HepG2 (cell line): ENCODE measurements around the gene ZNF292. TPM values are rescaled to one million over a fixed set of nuclear protein-coding genes. Genes with fewer than 3 reads are reported as not detected.

Source experiments
- ATAC-seq: fragments of 200-7000 bp; cut with Tn5 transposase; 3 replicates; pipeline ENCODE4 v1.9.1; 2020; ENCODE audit warnings: mild to moderate bottlenecking, moderate library complexity
- BruUV-seq: library from RNA; stranded (reverse); fragments of 400-500 nt; replicated peaks from 2 replicates; lab custom pipeline; 2021; lab: Mats Ljungman, UMichigan
- CTCF ChIA-PET: fragments of 300-600 bp; formaldehyde crosslinking; extraction: SDS; loops from one replicate; lab custom pipeline; 2021; ENCODE audit warnings: low total read pairs, inconsistent platforms, low intra/inter-chr PET ratio; lab: Yijun Ruan, JAX
- POLR2A ChIA-PET: fragments of 350-600 bp; sonication (Branson Sonifier 250); formaldehyde crosslinking; loops from one replicate; lab custom pipeline; 2020; ENCODE audit warnings: antibody characterized with exemption, inconsistent platforms; lab: Yijun Ruan, JAX
- DNase-seq: peaks from one replicate; pipeline ENCODE4 v3.0.0-alpha.2; 2015; ENCODE audit warnings: low spot score
- FAIRE-seq: peaks from 3 replicates; lab custom pipeline; 2011; peaks lifted over from hg19 to GRCh38; lab: Jason Lieb, UNC
- H2AFZ ChIP-seq: one replicate; pipeline ENCODE4 v1.6.1; 2011; ENCODE audit warnings: low read length, inconsistent platforms
- H3K27ac ChIP-seq: fragments of 300-600 bp; 3 replicates; pipeline ENCODE4 v1.8.0; 2011; ENCODE audit warnings: mixed run types, mild to moderate bottlenecking, mixed read lengths, low read length, inconsistent platforms; ENCODE audit not compliant: insufficient read depth; ENCODE audit errors: extremely low read length
- H3K27me3 ChIP-seq, 2 experiments: fragments of 200-600 bp in 1 of 2; 2 replicates in 1 of 2; 3 replicates in 1 of 2; pipeline versions ENCODE4 v1.6.0 to v1.8.0; 2011; ENCODE audit warnings: low read length in 2 of 2, mild to moderate bottlenecking in 2 of 2, moderate library complexity in 2 of 2, inconsistent platforms in 1 of 2; ENCODE audit not compliant: insufficient read depth in 2 of 2, control insufficient read depth in 1 of 2
- H3K36me3 ChIP-seq, 2 experiments: fragments of 200-600 bp in 1 of 2; replicated peaks in 1 of 2; 2 replicates in 1 of 2; 3 replicates in 1 of 2; pipeline versions ENCODE4 v1.5.1 to v1.8.0; 2011; ENCODE audit warnings: low read length in 2 of 2, inconsistent platforms in 1 of 2; ENCODE audit not compliant: insufficient read depth in 2 of 2, control insufficient read depth in 1 of 2
- H3K4me1 ChIP-seq: 2 replicates; pipeline ENCODE4 v1.5.1; 2012; ENCODE audit warnings: low read length, inconsistent platforms; ENCODE audit not compliant: insufficient read depth
- H3K4me2 ChIP-seq: 2 replicates; pipeline ENCODE4 v1.6.0; 2011; ENCODE audit warnings: low read depth, low read length, inconsistent platforms
- H3K4me3 ChIP-seq, 3 experiments: fragments of 200-600 bp in 1 of 3; sonication (generic), shearing (Covaris generic) in 1 of 3; replicated peaks in 1 of 3; 2 replicates each; pipeline ENCODE4 v1.5.1; 2011 to 2016; ENCODE audit warnings: low read length in 3 of 3, inconsistent platforms in 2 of 3, low read depth in 2 of 3, mild to moderate bottlenecking in 2 of 3, control low read depth in 1 of 3, mixed read lengths in 1 of 3; ENCODE audit not compliant: insufficient read depth in 1 of 3
- H3K79me2 ChIP-seq: one replicate; pipeline ENCODE4 v1.6.1; 2011; ENCODE audit warnings: low read length, inconsistent platforms; ENCODE audit not compliant: insufficient read depth
- H3K9ac ChIP-seq: 2 replicates; pipeline ENCODE4 v1.6.0; 2011; ENCODE audit warnings: mild to moderate bottlenecking, low read depth, low read length, inconsistent platforms; ENCODE audit not compliant: insufficient read depth
- H3K9me3 ChIP-seq: 2 replicates; pipeline ENCODE4 v1.5.1; 2012; ENCODE audit warnings: mild to moderate bottlenecking, low read length
- H4K20me1 ChIP-seq: 2 replicates; pipeline ENCODE4 v1.6.0; 2011; ENCODE audit warnings: inconsistent platforms, mild to moderate bottlenecking, low read length, moderate library complexity; ENCODE audit not compliant: insufficient read depth
- DRAP1 ChIP-seq: IDR thresholded peaks from 2 replicates; pipeline ENCODE4 v1.6.1; 2016; ENCODE audit warnings: missing genetic modification reagents, missing compliant biosample characterization
- NRL ChIP-seq: sonication (generic); formaldehyde crosslinking; IDR thresholded peaks from 2 replicates; pipeline ENCODE4 v1.5.0; 2020; ENCODE audit warnings: missing genetic modification reagents, mild to moderate bottlenecking, moderate library complexity, borderline replicate concordance
- POLR2AphosphoS2 ChIP-seq: IDR thresholded peaks from 2 replicates; pipeline ENCODE4 v1.6.1; 2011; ENCODE audit warnings: low read depth, low read length, improper control_type of control experiment
- RBM39 ChIP-seq: fragments of 200-400 bp; formaldehyde crosslinking; IDR thresholded peaks from one replicate; pipeline ENCODE4 v1.6.1; 2018; ENCODE audit warnings: antibody characterized with exemption, mild to moderate bottlenecking, low read depth, low read length; ENCODE audit not compliant: poor library complexity, severe bottlenecking
- ZNF274 ChIP-seq: sonication (generic); formaldehyde crosslinking; IDR thresholded peaks from 2 replicates; pipeline ENCODE4 v1.5.1; 2020; ENCODE audit warnings: mild to moderate bottlenecking, missing genetic modification reagents
- ZNF326 ChIP-seq: sonication (generic); formaldehyde crosslinking; IDR thresholded peaks from 2 replicates; pipeline ENCODE4 v1.4.0; 2020; ENCODE audit warnings: missing genetic modification reagents, borderline replicate concordance
- WGBS: methylation state at CpG from one replicate; pipeline ENCODE4 v1.1.6; 2017; ENCODE audit warnings: low lambda C conversion rate; 5-methylcytosine and 5-hydroxymethylcytosine counted together
- in situ Hi-C: cut with HindIII; loops from 2 replicates; pipeline ENCODE4 v1.10.0; 2017; ENCODE audit warnings: low pct_unique_long_range_greater_than_20kb; ENCODE audit not compliant: extremely low pct_ligation_motif_present
- intact Hi-C: fragments of 100-400 bp; cut with micrococcal nuclease; formaldehyde crosslinking; loops from one replicate; pipeline ENCODE4 v1.10.0; 2022; ENCODE audit not compliant: unreplicated experiment
- polyA plus RNA-seq, 8 experiments: library from polyadenylated mRNA; depleted of rRNA in 3 of 8; stranded (reverse) in 7 of 8; unstranded in 1 of 8; fragments of >200 nt; fragmentation: Illumina TruSeq in 4 of 8; extraction: Trizol in 4 of 8; gene quantifications; 2 replicates each; pipeline versions ENCODE4 v1.2.1 to v1.2.3, GENCODE V29; 2011 to 2016; ENCODE audit warnings: low read depth in 4 of 8, missing spikeins in 1 of 8, mixed read lengths in 1 of 8; ENCODE audit not compliant: insufficient read depth in 1 of 8
- total RNA-seq, 5 experiments: library from RNA; depleted of rRNA; stranded (reverse); fragments of >200 nt; fragmentation: Illumina TruSeq; extraction: Trizol; gene quantifications; 2 replicates each; pipeline ENCODE4 v1.2.3, GENCODE V29; 2016; ENCODE audit warnings: low read depth in 1 of 5
- TF ChIP-seq, protein P1 (sequence below): sonication (generic); formaldehyde crosslinking; IDR thresholded peaks from 2 replicates; pipeline ENCODE4 v1.5.0; 2020; ENCODE audit warnings: mild to moderate bottlenecking, missing genetic modification reagents, borderline replicate concordance

ZNF292 gene
- total and polyA plus RNA-seq, 2 of the 13 experiments (the other 11 are each of a cell fraction or from before 2014, with no cell fraction given) = 9.9 to 12.8 TPM

DNA sequence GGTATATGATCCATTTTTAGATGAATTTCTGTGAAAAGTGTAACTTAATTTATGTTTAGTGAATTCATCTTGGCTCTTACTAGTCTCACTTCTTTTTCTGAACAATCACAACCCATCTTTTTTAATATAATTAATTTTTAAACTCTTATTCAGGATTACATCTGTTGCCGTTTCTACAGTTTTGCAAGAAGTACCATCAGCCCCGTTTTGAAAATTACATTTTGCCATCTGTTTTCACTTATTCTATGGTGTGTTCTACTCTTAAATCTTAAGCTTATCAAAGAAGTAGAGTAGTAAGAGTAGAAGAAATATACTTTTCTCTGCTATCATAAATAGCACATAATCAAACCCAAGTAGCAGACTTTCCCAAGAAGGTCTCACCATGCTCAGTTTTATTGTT is 70.1 kb downstream of the ZNF292 start:
- no peaks in the 10 kb centered on the region for H3K4me1 ChIP-seq
- H3K4me3 ChIP-seq = no peak overlapping the region
- FAIRE-seq (no peak), DNase-seq (no peak), ATAC-seq (no peak)
- H3K79me2 ChIP-seq = peaks cover 2% of the 10 kb centered on the region
- BruUV-seq = no TSS peak
- H2AFZ ChIP-seq = no peak overlapping the region
- no peak overlapping the region for H3K4me2 ChIP-seq
- H3K27me3 ChIP-seq = no peaks in the 10 kb centered on the region
- no peak for TF ChIP-seq RBM39
- peaks cover 11 to 63% of the 10 kb centered on the region in 2 experiments for H3K36me3 ChIP-seq
- intact Hi-C loops = no loop called here
- no peak overlapping the region for H3K9ac ChIP-seq
- 94% methylated on average over 2 of the region's 2 CpGs for WGBS
- H4K20me1 ChIP-seq = 0 out of 2 replicates have a peak, but pooled peaks cover 6% of the 10 kb centered on the region
- POLR2A ChIA-PET = no interaction called here
- in situ Hi-C loops = no loop called here
- H3K27ac ChIP-seq = no peak overlapping the region
- H3K9me3 ChIP-seq = no peaks in the 10 kb centered on the region
- CTCF ChIA-PET = no interaction called here

- Histone ChIP-seq H4K20me1 (0 out of 2 replicates have a peak, but pooled peaks cover 6% of the 10 kb centered on the region), H3K4me2 (no peak overlapping the region), H3K36me3 (peaks cover 11 to 59% of the 10 kb centered on the region in 2 experiments), H3K4me3 (no peak overlapping the region), H3K9me3 (no peaks in the 10 kb centered on the region), H3K4me1 (no peaks in the 10 kb centered on the region), H3K27ac (no peak overlapping the region), H2AFZ (no peak overlapping the region), H3K9ac (no peak overlapping the region), H3K79me2 (peaks cover 2% of the 10 kb centered on the region), H3K27me3 (no peaks in the 10 kb centered on the region)
- no peak for DNase-seq
- ChIA-PET POLR2A (no interaction called here), CTCF (no interaction called here)
- no peak for FAIRE-seq
- no peak for ATAC-seq
- TF ChIP-seq DRAP1 (CRISPR knock-in tag) = no peak
- TF ChIP-seq NRL = no peak
- TF ChIP-seq ZNF326 (CRISPR knock-in tag) = no peak
- TF ChIP-seq, protein P1, sequence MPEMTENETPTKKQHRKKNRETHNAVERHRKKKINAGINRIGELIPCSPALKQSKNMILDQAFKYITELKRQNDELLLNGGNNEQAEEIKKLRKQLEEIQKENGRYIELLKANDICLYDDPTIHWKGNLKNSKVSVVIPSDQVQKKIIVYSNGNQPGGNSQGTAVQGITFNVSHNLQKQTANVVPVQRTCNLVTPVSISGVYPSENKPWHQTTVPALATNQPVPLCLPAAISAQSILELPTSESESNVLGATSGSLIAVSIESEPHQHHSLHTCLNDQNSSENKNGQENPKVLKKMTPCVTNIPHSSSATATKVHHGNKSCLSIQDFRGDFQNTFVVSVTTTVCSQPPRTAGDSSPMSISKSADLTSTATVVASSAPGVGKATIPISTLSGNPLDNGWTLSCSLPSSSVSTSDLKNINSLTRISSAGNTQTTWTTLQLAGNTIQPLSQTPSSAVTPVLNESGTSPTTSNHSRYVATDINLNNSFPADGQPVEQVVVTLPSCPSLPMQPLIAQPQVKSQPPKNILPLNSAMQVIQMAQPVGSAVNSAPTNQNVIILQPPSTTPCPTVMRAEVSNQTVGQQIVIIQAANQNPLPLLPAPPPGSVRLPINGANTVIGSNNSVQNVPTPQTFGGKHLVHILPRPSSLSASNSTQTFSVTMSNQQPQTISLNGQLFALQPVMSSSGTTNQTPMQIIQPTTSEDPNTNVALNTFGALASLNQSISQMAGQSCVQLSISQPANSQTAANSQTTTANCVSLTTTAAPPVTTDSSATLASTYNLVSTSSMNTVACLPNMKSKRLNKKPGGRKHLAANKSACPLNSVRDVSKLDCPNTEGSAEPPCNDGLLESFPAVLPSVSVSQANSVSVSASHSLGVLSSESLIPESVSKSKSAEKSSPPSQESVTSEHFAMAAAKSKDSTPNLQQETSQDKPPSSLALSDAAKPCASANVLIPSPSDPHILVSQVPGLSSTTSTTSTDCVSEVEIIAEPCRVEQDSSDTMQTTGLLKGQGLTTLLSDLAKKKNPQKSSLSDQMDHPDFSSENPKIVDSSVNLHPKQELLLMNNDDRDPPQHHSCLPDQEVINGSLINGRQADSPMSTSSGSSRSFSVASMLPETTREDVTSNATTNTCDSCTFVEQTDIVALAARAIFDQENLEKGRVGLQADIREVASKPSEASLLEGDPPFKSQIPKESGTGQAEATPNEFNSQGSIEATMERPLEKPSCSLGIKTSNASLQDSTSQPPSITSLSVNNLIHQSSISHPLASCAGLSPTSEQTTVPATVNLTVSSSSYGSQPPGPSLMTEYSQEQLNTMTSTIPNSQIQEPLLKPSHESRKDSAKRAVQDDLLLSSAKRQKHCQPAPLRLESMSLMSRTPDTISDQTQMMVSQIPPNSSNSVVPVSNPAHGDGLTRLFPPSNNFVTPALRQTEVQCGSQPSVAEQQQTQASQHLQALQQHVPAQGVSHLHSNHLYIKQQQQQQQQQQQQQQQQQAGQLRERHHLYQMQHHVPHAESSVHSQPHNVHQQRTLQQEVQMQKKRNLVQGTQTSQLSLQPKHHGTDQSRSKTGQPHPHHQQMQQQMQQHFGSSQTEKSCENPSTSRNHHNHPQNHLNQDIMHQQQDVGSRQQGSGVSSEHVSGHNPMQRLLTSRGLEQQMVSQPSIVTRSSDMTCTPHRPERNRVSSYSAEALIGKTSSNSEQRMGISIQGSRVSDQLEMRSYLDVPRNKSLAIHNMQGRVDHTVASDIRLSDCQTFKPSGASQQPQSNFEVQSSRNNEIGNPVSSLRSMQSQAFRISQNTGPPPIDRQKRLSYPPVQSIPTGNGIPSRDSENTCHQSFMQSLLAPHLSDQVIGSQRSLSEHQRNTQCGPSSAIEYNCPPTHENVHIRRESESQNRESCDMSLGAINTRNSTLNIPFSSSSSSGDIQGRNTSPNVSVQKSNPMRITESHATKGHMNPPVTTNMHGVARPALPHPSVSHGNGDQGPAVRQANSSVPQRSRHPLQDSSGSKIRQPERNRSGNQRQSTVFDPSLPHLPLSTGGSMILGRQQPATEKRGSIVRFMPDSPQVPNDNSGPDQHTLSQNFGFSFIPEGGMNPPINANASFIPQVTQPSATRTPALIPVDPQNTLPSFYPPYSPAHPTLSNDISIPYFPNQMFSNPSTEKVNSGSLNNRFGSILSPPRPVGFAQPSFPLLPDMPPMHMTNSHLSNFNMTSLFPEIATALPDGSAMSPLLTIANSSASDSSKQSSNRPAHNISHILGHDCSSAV = no peak
- no peak for TF ChIP-seq POLR2AphosphoS2
- TF ChIP-seq ZNF274 (CRISPR knock-in tag) = no peak
- in situ Hi-C loops (no loop called here), intact Hi-C loops (no loop called here)
- no TSS peak for BruUV-seq
Observed at GRCh38 chr6:87225937-87226336, 70.6 kb downstream of the ZNF292 start.
